ENCODE measurements around the gene MFAP3L.

Gene MFAP3L

GRCh38 chr4:170022211-170022610 lies 4.0 kb downstream of the MFAP3L start:
- peak; percentile 89 for DNase-seq (ENCODE audit: low spot score)

GRCh38 chr4:170017252-170017651 lies 8.9 kb downstream of the MFAP3L start:
- no peak for DNase-seq (ENCODE audit: low spot score)

- peak; percentile 91 for DNase-seq (ENCODE audit: low spot score)
Observed at GRCh38 chr4:170015285-170015684, 10.9 kb downstream of the MFAP3L start.

GRCh38 chr4:170014359-170015011 lies 11.7 kb downstream of the MFAP3L start:
- DNase-seq (ENCODE audit: low spot score) = no peak

GRCh38 chr4:170012629-170012958 lies 13.6 kb downstream of the MFAP3L start:
- DNase-seq (ENCODE audit: low spot score) = no peak

GRCh38 chr4:170011921-170012628 lies 14.1 kb downstream of the MFAP3L start:
- DNase-seq (ENCODE audit: low spot score) = no peak

GRCh38 chr4:170009291-170009690 lies 16.9 kb downstream of the MFAP3L start:
- no peak for DNase-seq (ENCODE audit: low spot score)

DNA sequence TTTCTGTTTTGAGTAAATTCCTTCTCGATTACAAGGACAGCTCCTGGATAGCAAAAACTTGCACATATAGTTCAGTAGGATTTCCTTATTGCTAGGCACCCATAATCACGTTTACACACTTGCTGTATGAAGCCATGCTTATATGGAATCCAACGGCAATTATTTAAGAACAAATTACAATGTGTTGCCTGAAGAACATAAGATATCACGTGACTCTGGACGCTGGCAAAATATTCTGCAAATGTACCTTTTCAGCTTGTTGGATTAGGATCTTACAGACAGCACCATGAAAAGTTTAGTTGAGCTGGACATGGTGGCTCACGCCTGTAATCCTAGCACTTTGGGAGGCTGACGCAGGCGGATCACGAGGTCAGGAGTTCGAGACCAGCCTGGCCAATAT lies 17.4 kb downstream of the MFAP3L start:
- no peak for DNase-seq (ENCODE audit: low spot score)

GRCh38 chr4:170008371-170008770 lies 17.8 kb downstream of the MFAP3L start:
- no peak for DNase-seq (ENCODE audit: low spot score)

GRCh38 chr4:170007113-170007512 lies 19.1 kb downstream of the MFAP3L start:
- DNase-seq (ENCODE audit: low spot score) = no peak

GRCh38 chr4:170005472-170005871 lies 20.7 kb downstream of the MFAP3L start:
- no peak for DNase-seq (ENCODE audit: low spot score)

- no peak for DNase-seq (ENCODE audit: low spot score)
Observed at GRCh38 chr4:170004651-170005295, 21.4 kb downstream of the MFAP3L start.

DNA sequence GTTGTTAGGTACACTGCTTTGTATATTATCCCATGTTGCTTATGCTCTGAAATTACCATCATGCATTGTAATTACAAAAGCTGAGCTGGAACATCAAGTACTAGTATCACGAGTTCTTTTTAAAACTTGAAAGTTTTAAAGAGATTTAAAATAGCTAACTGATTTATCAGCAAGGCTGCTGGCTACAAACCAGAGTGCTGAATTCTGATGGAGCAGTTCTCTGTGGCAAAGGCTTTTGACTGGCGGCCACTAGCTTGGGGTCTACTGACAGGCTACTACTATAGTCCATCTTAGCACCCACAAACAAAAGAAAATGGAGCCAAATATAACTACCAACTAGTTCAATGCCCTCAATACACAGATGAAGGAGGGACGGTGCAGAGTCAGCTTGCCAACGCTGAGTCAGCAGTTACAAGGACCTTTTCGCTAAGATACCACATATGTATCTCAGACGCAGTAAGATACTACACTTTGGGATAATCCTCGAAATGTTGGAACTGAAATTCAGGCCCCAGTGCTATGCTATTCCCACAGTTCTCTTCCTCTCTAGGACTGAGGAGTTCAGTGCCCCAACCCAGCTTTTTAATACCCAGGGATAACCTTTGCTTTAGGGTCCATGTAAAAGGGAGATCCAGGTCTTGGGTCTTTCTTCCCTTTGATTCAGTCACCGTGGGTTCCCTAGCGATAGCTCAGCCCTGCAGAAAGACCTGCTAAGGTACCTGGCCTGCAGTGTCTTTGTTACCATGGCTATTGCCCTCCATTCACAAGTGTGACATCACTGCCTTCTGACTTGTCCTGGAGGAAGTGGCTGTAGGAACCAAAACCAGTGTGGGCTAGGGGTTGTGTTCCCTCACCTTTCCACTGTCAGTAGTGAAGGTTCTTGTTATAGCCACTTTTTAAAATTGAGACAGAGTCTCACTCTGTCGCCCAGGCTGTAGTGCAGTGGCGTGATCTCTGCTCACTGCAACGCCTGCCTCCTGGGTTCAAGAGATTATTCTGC lies 22.8 kb downstream of the MFAP3L start:
- DNase-seq (ENCODE audit: low spot score) = no peak

- DNase-seq (ENCODE audit: low spot score) = no peak
Observed at GRCh38 chr4:170001745-170002267, 24.4 kb downstream of the MFAP3L start.

GRCh38 chr4:170001011-170001744 lies 25.0 kb downstream of the MFAP3L start:
- DNase-seq (ENCODE audit: low spot score) = no peak

GRCh38 chr4:169999923-170000322 lies 26.3 kb downstream of the MFAP3L start:
- DNase-seq (ENCODE audit: low spot score) = no peak

DNA sequence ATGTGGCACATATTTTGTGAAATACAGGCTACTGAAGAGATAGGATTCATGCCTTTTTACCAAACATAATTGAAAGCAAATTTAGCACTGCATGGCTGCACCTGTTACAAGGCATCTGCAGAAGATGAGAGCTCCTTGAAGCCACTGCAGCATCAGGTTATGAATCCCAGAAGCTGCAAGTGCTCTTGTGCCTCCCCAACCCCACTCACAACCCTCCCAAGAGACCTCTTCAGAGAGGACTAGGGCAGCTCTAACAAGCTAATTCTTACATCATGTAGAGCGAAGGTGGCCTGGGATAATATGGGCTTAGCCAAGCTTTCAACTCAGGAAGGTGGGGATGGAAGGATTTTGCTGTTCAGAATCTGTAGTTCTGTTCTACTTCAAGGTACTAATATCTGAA lies 27.2 kb downstream of the MFAP3L start:
- DNase-seq (ENCODE audit: low spot score) = no peak

DNA sequence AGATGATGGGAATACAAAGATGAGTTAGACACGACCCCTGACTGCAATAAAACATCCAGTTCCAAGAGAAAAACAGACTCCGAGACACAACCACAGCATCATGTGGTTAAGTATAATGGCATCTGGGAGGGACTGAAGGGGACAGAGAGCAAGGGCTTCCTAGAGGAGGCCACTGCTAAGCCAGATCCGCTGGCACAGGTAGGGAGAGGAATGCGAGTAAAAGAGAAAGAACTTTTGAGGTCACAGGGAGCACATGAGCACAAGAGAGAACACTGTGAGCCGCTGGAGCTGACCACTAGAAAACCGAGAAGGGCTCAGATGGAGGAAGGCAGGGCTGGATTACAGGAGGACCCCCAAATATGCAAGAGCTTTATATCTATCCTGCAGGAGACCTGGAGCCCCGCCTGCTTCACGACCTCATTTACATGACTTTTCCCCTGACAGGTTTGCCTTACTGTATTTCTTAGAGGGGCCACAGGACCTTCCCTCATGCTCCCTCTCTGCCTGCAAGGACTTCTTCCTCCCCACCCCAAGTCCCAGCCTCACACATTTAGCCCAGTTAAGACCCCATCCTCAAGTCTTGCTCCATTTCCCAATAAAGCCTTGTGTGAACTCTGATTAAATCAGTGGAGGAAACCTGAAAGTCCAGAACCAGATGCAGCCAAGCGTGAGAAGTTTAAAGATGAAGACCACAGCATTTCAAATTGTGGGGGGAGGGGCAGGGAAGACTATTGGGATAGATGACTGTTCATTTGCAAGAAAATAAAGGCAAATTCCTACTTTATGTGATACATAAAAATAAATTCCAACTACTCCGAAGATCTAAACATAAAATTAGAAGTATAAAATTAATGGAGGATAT lies 29.6 kb downstream of the MFAP3L start:
- no peak for DNase-seq (ENCODE audit: low spot score)

DNA sequence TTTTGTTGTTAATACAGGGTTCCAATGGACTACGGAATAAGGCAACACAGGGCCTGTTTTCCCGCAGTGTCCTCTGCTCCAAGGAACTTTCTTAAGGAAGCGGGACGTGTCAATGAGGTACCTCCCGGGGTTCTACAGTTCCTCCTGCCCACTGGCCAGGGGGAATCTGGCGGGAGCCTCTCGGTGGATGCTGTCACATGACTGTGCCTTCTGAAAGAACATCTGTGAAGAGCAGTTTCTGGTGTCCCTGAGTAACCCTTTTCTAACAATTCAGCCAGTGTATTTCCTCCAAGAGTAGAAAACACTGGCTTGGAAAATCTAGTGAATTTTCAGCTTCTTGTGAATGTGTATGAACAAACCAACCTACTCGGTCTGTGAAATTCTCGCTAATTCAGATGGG lies 32.7 kb downstream of the MFAP3L start:
- peak; percentile 93 for DNase-seq (ENCODE audit: low spot score)

GRCh38 chr4:169988252-169988651 lies 37.9 kb downstream of the MFAP3L start:
- no peak for DNase-seq (ENCODE audit: low spot score)

All from globus pallidus (tissue), 1 donor.